HEK293T (cell line): ENCODE data around the gene STN1.

Experiments
- BHLHE40 ChIP-seq: fragments of 450-650 bp; IDR thresholded peaks from 2 replicates; pipeline ENCODE4 v1.6.1; 2016; ENCODE audit warnings: mild to moderate bottlenecking, moderate library complexity, borderline replicate concordance
- ELF4 ChIP-seq: fragments of 450-650 bp; IDR thresholded peaks from 2 replicates; pipeline ENCODE4 v1.6.1; 2017; ENCODE audit warnings: antibody characterized with exemption
- L3MBTL2 ChIP-seq: fragments of 450-650 bp; conservative IDR thresholded peaks from 2 replicates; pipeline ENCODE4 v1.6.1; 2016; ENCODE audit warnings: mild to moderate bottlenecking
- PKNOX1 ChIP-seq: fragments of 450-650 bp; IDR thresholded peaks from 2 replicates; pipeline ENCODE4 v1.6.1; 2016
- SP1 ChIP-seq: fragments of 450-650 bp; IDR thresholded peaks from 2 replicates; pipeline ENCODE4 v1.6.1; 2017
- SUZ12 ChIP-seq: fragments of 450-650 bp; IDR thresholded peaks from 2 replicates; pipeline ENCODE4 v1.6.1; 2016; ENCODE audit warnings: mild to moderate bottlenecking

GRCh38 chr10:103851261-103851660 is 66.7 kb downstream of the STN1 start:
- TF ChIP-seq ELF4, result no peak
- TF ChIP-seq L3MBTL2, result no peak
- TF ChIP-seq SUZ12, result no peak
- no peak for TF ChIP-seq PKNOX1
- TF ChIP-seq BHLHE40, result no peak
- no peak for TF ChIP-seq SP1
